ENCODE results near the gene RBP3.

RBP3 gene

DNA sequence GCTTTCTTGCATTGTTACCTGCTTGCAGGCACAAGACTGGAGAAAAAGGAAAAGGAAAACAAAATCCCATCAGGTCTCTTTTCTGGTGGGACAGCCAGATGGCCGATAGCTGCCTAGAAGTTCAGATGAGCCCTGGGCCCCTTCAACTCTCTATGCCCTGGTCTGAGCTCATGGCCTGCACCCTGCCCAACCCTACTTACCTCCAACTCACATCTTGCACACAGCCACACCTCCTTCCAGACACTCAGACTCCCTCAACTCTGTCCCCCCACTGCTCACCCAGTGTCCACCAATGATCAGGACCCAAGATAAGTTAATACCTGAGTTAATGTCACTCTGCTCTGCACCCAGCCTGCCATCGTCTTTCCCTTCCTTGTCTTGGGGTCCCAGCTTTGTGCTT lies 10.9 kb downstream of the RBP3 start:
- TF ChIP-seq, protein P1, sequence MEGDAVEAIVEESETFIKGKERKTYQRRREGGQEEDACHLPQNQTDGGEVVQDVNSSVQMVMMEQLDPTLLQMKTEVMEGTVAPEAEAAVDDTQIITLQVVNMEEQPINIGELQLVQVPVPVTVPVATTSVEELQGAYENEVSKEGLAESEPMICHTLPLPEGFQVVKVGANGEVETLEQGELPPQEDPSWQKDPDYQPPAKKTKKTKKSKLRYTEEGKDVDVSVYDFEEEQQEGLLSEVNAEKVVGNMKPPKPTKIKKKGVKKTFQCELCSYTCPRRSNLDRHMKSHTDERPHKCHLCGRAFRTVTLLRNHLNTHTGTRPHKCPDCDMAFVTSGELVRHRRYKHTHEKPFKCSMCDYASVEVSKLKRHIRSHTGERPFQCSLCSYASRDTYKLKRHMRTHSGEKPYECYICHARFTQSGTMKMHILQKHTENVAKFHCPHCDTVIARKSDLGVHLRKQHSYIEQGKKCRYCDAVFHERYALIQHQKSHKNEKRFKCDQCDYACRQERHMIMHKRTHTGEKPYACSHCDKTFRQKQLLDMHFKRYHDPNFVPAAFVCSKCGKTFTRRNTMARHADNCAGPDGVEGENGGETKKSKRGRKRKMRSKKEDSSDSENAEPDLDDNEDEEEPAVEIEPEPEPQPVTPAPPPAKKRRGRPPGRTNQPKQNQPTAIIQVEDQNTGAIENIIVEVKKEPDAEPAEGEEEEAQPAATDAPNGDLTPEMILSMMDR (IDR thresholded peaks at IDR 0.05; ENCODE audit: poor library complexity, severe bottlenecking): no peak

DNA sequence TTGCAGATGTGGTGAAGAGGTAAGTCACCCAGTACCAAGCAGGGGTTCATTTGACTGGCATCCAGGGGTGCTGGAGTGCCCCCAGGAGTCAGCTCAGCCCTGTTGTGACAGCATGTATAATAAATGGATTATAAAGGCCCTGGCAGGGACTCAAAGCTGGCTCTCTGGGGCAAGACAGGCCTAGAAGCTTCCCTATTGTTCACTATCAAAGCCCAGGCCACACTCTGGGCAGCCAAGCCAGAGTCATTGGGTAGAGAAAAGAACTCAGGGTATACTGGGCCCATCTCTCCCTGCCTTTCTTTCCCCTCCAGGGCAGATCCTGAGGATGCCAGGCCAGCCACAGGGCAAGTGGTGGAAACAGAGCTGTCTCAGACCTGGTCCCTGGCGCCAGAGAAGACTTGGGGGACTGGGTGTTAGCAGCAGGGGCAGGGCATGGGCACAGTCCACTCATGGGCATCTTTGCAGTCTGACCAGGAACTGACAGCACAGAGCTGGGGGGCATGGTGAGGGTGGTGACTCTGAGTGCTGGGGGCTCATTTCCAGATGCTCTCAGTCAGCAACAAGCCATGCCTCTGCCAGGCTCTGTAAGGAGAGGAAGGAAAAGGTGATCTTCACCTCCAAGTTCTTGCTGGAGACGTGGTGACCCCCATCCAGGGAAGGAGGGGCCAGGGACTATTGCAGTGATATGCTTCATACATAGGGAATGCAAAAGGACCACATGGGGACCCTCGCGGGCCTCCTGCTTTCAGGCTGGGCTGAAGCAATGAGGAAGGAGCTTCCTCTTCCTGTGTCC lies 11.7 kb downstream of the RBP3 start:
- no peak overlapping the region for H3K27ac ChIP-seq (ENCODE audit: poor library complexity, severe bottlenecking)
- ATAC-seq (ENCODE audit: low read depth) (no peak), DNase-seq (ENCODE audit: low spot score) (no peak)
- no peak overlapping the region for H3K4me3 ChIP-seq (ENCODE audit: severe bottlenecking)
- no peaks in the 10 kb centered on the region for H3K27me3 ChIP-seq (ENCODE audit: insufficient read depth, poor library complexity, severe bottlenecking)
- no peaks in the 10 kb centered on the region for H3K4me1 ChIP-seq (ENCODE audit: insufficient read depth, poor library complexity, severe bottlenecking)
- TF ChIP-seq, protein P1 (IDR thresholded peaks at IDR 0.05; ENCODE audit: poor library complexity, severe bottlenecking): no peak
- no peaks in the 10 kb centered on the region for H3K9me3 ChIP-seq (ENCODE audit: severe bottlenecking)
- no peaks in the 10 kb centered on the region for H3K36me3 ChIP-seq (ENCODE audit: low read depth)

More for the DNA sequence above, 10.9 kb downstream of the RBP3 start:
- Histone ChIP-seq H3K27ac (ENCODE audit: poor library complexity, severe bottlenecking) (no peak overlapping the region), H3K4me3 (ENCODE audit: severe bottlenecking) (no peak overlapping the region), H3K36me3 (ENCODE audit: low read depth) (no peaks in the 10 kb centered on the region), H3K27me3 (ENCODE audit: insufficient read depth, poor library complexity, severe bottlenecking) (no peaks in the 10 kb centered on the region), H3K4me1 (ENCODE audit: insufficient read depth, poor library complexity, severe bottlenecking) (no peaks in the 10 kb centered on the region), H3K9me3 (ENCODE audit: severe bottlenecking) (no peaks in the 10 kb centered on the region)
- DNase-seq (ENCODE audit: low spot score) (no peak), ATAC-seq (ENCODE audit: low read depth) (no peak)

DNA sequence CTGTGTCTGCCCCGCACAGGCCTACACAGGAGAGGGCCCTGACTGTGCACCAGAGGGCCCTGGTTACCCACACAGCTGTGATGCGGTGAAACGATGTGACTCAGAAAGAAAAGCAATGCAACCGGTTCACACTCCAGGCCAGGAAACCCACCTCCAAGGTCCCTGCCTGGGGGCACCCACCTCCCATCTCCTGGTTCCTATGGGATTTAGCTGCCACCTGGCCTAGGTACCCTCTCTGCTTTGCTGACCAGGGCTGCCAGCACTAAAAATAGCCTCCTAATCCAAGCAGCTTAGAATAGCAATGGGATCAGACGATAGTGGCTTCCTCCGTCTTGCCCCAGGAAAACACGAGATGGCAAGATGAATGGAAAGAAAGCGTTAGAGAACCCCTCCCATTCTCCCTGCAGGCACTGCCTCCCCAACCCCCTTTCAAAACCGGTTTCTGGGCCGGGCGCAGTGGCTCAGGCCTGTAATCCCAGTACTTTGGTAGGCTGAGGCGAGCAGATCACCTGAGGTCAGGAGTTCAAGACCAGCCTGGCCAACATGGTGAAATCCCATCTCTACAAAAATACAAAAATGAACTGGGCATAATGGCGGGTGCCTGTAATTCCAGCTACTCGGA lies 12.4 kb downstream of the RBP3 start:
- Histone ChIP-seq H3K9me3 (ENCODE audit: severe bottlenecking) (no peaks in the 10 kb centered on the region), H3K27ac (ENCODE audit: poor library complexity, severe bottlenecking) (no peak overlapping the region), H3K4me1 (ENCODE audit: insufficient read depth, poor library complexity, severe bottlenecking) (no peaks in the 10 kb centered on the region), H3K36me3 (ENCODE audit: low read depth) (no peaks in the 10 kb centered on the region), H3K4me3 (ENCODE audit: severe bottlenecking) (no peak overlapping the region), H3K27me3 (ENCODE audit: insufficient read depth, poor library complexity, severe bottlenecking) (no peaks in the 10 kb centered on the region)
- DNase-seq (ENCODE audit: low spot score) (no peak), ATAC-seq (ENCODE audit: low read depth) (no peak)
- TF ChIP-seq, protein P1 (IDR thresholded peaks at IDR 0.05; ENCODE audit: poor library complexity, severe bottlenecking): no peak

DNA sequence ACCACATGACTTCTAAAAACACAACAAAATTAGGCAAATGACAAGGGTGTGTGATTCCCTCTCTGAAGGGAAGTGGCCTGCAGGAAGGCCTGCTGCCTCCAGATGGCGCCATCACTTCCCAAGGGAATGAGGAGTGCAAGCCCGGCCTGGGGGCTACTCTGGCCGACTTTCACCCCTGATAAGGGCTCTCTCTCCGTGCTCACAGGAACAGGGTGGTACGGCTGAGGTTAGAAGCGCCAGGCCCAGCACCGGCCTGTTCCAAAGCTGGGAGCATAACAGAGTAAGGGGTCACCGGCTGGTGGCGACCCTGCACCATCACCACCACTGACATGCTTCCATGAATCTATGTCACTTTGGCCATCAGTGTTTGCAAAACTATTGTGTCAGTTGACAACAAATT lies 13.1 kb downstream of the RBP3 start:
- H3K9me3 ChIP-seq (ENCODE audit: severe bottlenecking): no peaks in the 10 kb centered on the region
- H3K4me3 ChIP-seq (ENCODE audit: severe bottlenecking): no peak overlapping the region
- TF ChIP-seq, protein P1 (IDR thresholded peaks at IDR 0.05; ENCODE audit: poor library complexity, severe bottlenecking): peak; percentile 73
- H3K27ac ChIP-seq (ENCODE audit: poor library complexity, severe bottlenecking): no peak overlapping the region
- H3K36me3 ChIP-seq (ENCODE audit: low read depth): no peaks in the 10 kb centered on the region
- H3K4me1 ChIP-seq (ENCODE audit: insufficient read depth, poor library complexity, severe bottlenecking): no peaks in the 10 kb centered on the region
- ATAC-seq (ENCODE audit: low read depth) (no peak), DNase-seq (ENCODE audit: low spot score) (no peak)
- no peaks in the 10 kb centered on the region for H3K27me3 ChIP-seq (ENCODE audit: insufficient read depth, poor library complexity, severe bottlenecking)

DNA sequence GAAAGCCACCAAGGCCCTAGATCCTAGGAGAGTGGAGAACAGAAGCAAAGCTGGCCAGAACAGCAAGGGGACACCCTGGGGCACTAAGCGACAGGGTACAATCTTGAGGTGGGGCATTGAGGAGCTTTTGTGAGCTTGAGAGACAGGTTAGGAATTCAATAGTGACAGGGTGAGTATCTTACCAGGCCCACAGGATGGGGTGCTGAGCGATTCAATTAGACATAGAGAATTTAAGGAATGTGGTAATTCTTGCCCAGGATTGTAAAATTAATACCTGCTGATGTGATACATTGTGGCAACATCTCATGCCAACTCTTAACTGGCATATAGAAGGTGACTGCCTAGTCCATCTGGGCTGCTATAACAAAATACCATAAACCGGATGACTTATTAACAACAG lies 14.0 kb downstream of the RBP3 start:
- H3K27ac ChIP-seq (ENCODE audit: poor library complexity, severe bottlenecking): no peak overlapping the region
- H3K36me3 ChIP-seq (ENCODE audit: low read depth): no peaks in the 10 kb centered on the region
- no peak; the same call in 2 of the 3 replicates for ATAC-seq (ENCODE audit: low read depth)
- no peaks in the 10 kb centered on the region for H3K9me3 ChIP-seq (ENCODE audit: severe bottlenecking)
- no peaks in the 10 kb centered on the region for H3K4me1 ChIP-seq (ENCODE audit: insufficient read depth, poor library complexity, severe bottlenecking)
- DNase-seq (ENCODE audit: low spot score): no peak
- no peak overlapping the region for H3K4me3 ChIP-seq (ENCODE audit: severe bottlenecking)
- TF ChIP-seq, protein P1 (IDR thresholded peaks at IDR 0.05; ENCODE audit: poor library complexity, severe bottlenecking): no peak
- H3K27me3 ChIP-seq (ENCODE audit: insufficient read depth, poor library complexity, severe bottlenecking): no peaks in the 10 kb centered on the region

Measured in RWPE2 (cell line).